Stomach (tissue), 9 donors: ENCODE measurements around the gene PTPRG. TPM values are rescaled to one million over a fixed set of nuclear protein-coding genes. Genes with fewer than 3 reads are reported as not detected.

Experiments
- DNase-seq, 2 donors: peaks; one replicate each; pipeline versions ENCODE4 v3.0.0 to v3.0.0-alpha.2; 2013 to 2019
- H3K27ac ChIP-seq, 5 donors: fragments of 200-600 bp in 4 of 5; sonication (generic) in 4 of 5; one replicate each; pipeline ENCODE4 v1.5.1; 2013 to 2019; ENCODE audit warnings: mild to moderate bottlenecking in 1 of 5, moderate library complexity in 1 of 5
- H3K27me3 ChIP-seq, 3 donors: fragments of 200-600 bp; sonication (generic); one replicate each; pipeline ENCODE4 v1.5.1; 2017 to 2019; ENCODE audit warnings: mixed run types in 1 of 3
- H3K36me3 ChIP-seq, 4 donors: fragments of 200-600 bp; sonication (generic); 1 replicate in 3 of 4; 2 replicates in 1 of 4; pipeline ENCODE4 v1.5.1; 2016 to 2019
- H3K4me1 ChIP-seq, 4 donors: fragments of 200-600 bp; sonication (generic); one replicate each; pipeline ENCODE4 v1.5.1; 2016 to 2019
- H3K4me3 ChIP-seq, 4 donors: fragments of 200-600 bp; sonication (generic) in 3 of 4; one replicate each; pipeline ENCODE4 v1.5.1; 2016 to 2019; ENCODE audit warnings: mild to moderate bottlenecking in 1 of 4
- H3K9me3 ChIP-seq, 4 donors: fragments of 200-600 bp; sonication (generic); one replicate each; pipeline ENCODE4 v1.5.1; 2016 to 2019
- EP300 ChIP-seq: sonication (generic); formaldehyde crosslinking; IDR thresholded peaks from one replicate; pipeline ENCODE4 v1.6.1; 2017; ENCODE audit warnings: antibody characterized with exemption
- POLR2A ChIP-seq, 4 donors: fragments of 450-650 bp; IDR thresholded peaks; one replicate each; pipeline ENCODE4 v1.6.1; 2016; ENCODE audit warnings: antibody characterized with exemption in 4 of 4, control low read depth in 2 of 4, mild to moderate bottlenecking in 1 of 4, moderate library complexity in 1 of 4
- POLR2AphosphoS5 ChIP-seq, 3 donors: sonication (generic); formaldehyde crosslinking; IDR thresholded peaks; one replicate each; pipeline ENCODE4 v1.6.1; 2016; ENCODE audit warnings: antibody characterized with exemption in 3 of 3
- WGBS, 5 donors: extraction: QIAGEN DNeasy Blood & Tissue Kit in 3 of 5; methylation state at CpG; one replicate each; pipeline versions ENCODE4 v1.1.5 to v1.1.7; 2013 to 2018; 5-methylcytosine and 5-hydroxymethylcytosine counted together
- intact Hi-C: fragments of 100-400 bp; cut with DNase I; formaldehyde crosslinking; loops from one replicate; pipeline ENCODE4 v1.15.1; 2023; ENCODE audit warnings: low total_unique reads
- polyA plus RNA-seq, 3 donors: library from polyadenylated mRNA; stranded (reverse); fragments of 200-250 nt; gene quantifications; one replicate each; pipeline ENCODE4 v1.2.3, GENCODE V29; 2013
- total RNA-seq, 5 donors: library from RNA; depleted of rRNA; stranded (reverse); fragments of >200 nt; gene quantifications; one replicate each; pipeline versions ENCODE4 v1.1.0 to v1.2.3, GENCODE V29; 2014 to 2016
- TF ChIP-seq, protein P1 (sequence below), 7 experiments: fragments of 450-650 bp in 4 of 7; fragments of 200-600 bp in 3 of 7; sonication (generic) in 3 of 7; IDR thresholded peaks; one replicate each; pipeline ENCODE4 v1.5.1; 2016 to 2019; ENCODE audit warnings: antibody characterized with exemption in 7 of 7, control low read depth in 2 of 7, mild to moderate bottlenecking in 1 of 7
- donor health status: healthy with polysubstance abuse.
- donor health status: Bipolar disorder and iron deficiency.
- donor health status: healthy.

PTPRG gene
- total and polyA plus RNA-seq, 8 donors = 2.4 to 96.0 (median 22.0) TPM

DNA sequence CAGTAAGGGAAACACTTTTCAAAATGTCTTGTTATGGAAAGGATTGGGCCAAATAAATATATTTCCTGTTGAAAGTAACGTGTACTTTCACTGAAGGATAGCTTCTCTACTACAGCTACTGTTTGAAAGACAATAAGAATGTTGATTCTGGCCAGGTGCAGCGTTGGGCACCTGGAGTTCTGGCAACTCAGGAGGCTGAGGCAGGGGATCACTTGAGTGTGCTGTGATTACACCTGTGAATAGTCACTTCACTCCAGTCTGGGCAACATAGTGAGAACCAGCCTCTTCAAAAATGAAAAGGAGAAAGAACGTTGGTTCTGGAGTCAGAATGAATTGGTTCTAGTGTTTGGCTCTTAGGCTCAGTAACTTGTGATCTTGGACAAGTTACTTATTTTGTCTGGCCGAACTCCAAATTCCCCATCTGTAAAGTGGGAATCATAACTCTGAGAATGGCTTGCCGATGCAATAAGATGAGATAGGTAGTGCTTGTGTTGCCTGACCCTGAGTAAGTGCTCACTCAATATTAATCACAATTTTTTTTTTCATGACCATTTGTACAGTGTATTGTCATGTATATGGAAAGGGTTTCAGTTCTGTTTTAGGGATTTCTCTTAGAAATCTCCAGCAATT, 310.8 kb downstream of the PTPRG start:
- Histone ChIP-seq H3K9me3 (no peaks in the 10 kb centered on the region), H3K27ac (peak overlapping the region in 1 of 5 donors; percentile 20), H3K36me3 (no peaks in the 10 kb centered on the region), H3K27me3 (no peaks in the 10 kb centered on the region), H3K4me3 (no peak overlapping the region), H3K4me1 (peaks cover 0 to 39% (median 15%) of the 10 kb centered on the region in 4 donors)
- intact Hi-C loops = no loop called here
- DNase-seq = no peak
- 60 to 78% (median 64%) methylated on average over 5 of the region's 5 CpGs for WGBS, 5 donors
- TF ChIP-seq, protein P1, sequence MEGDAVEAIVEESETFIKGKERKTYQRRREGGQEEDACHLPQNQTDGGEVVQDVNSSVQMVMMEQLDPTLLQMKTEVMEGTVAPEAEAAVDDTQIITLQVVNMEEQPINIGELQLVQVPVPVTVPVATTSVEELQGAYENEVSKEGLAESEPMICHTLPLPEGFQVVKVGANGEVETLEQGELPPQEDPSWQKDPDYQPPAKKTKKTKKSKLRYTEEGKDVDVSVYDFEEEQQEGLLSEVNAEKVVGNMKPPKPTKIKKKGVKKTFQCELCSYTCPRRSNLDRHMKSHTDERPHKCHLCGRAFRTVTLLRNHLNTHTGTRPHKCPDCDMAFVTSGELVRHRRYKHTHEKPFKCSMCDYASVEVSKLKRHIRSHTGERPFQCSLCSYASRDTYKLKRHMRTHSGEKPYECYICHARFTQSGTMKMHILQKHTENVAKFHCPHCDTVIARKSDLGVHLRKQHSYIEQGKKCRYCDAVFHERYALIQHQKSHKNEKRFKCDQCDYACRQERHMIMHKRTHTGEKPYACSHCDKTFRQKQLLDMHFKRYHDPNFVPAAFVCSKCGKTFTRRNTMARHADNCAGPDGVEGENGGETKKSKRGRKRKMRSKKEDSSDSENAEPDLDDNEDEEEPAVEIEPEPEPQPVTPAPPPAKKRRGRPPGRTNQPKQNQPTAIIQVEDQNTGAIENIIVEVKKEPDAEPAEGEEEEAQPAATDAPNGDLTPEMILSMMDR (IDR thresholded peaks at IDR 0.05) = no peak
- TF ChIP-seq POLR2A (IDR thresholded peaks at IDR 0.05) = no peak
- TF ChIP-seq EP300 = no peak
- TF ChIP-seq POLR2AphosphoS5 (IDR thresholded peaks at IDR 0.05) = no peak

DNA sequence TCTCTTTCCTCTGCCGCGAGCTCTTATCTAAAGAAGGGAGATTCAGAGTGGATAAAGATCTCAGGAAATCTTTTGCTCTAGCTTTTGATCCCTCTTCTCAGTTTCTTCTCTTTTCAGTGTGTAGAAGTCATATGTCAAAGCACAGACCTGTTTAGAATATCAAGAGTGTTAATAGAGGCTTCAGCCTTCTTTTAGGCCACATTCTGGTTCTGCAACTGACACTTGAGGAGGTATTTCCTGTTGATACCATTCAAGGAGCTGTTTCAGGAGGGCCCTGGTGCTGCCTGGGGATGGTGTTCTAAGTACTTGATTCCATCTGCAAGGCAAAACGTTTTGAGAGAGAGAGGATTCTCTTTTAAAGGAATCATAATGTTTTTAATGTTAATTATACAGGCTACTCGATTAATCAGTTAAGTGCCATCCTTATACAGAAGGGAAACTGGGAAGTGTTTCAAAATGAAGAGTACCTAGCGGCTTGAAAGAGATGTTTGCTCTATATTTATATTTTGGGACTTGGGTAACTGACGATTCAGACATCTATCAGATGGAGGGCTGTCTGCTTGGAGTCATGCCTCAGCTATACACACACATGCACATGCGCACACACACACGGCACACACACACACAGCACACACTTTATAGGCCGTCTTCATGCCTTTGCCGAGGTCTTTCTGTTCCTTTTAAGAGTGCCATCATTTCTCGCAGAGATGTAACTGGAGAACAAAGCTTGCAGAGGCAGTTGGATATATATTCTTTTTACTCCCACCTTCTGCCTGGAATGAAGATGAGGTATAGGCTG, 313.9 kb downstream of the PTPRG start:
- peaks cover 0 to 49% (median 24%) of the 10 kb centered on the region in 4 donors for H3K4me1 ChIP-seq
- 79 to 82% (median 81%) methylated on average over 11 of the region's 11 CpGs for WGBS, 5 donors

DNA sequence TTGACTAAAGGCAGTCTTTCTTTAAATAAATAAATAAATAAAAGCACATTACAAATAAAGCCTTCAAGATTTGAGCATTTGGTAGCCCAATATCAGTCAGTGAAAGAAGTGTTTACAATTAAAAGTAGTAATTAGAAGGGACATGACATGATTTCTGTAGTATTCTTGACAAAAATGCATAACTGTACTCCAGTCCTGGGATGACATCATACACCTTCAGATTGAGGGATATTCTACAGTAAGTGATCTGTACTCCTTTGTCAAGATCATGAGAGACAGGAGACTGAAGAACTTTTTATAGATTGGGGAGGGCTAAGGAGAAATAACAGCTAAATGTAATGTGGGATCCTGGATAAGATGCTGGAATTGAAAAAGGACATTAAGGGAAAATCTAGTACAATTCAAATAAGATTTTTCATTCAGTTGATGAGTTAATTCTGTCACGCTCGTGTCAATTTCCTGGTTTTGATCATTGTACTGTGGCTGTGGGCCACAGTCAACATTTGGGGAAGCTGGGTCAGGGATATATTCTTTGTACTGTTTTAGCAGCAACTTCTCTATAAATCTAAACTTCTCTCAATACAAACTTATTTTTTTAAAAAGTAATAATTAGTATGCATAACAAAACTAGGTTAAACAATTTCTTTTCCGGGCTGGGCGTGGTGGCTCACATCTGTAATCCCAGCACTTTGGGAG, 314.8 kb downstream of the PTPRG start:
- intact Hi-C loops = no loop called here
- DNase-seq = no peak

More for the DNA sequence above, 313.9 kb downstream of the PTPRG start:
- Histone ChIP-seq H3K27me3 (no peaks in the 10 kb centered on the region), H3K9me3 (no peaks in the 10 kb centered on the region), H3K36me3 (no peaks in the 10 kb centered on the region), H3K4me3 (no peak overlapping the region), H3K27ac (peak overlapping the region in 1 of 5 donors; percentile 5)
- intact Hi-C loops = no loop called here
- TF ChIP-seq POLR2A (IDR thresholded peaks at IDR 0.05) = no peak
- TF ChIP-seq, protein P1 (IDR thresholded peaks at IDR 0.05) = no peak
- TF ChIP-seq EP300 = no peak
- no peak for TF ChIP-seq POLR2AphosphoS5 (IDR thresholded peaks at IDR 0.05)
- peak in 1 of 2 donors; percentile 17 for DNase-seq

More for the DNA sequence above, 314.8 kb downstream of the PTPRG start:
- no peaks in the 10 kb centered on the region for H3K36me3 ChIP-seq
- H3K4me3 ChIP-seq = no peak overlapping the region
- H3K27me3 ChIP-seq = no peaks in the 10 kb centered on the region
- 70 to 84% (median 79%) methylated on average over 4 of the region's 4 CpGs for WGBS, 5 donors
- peak overlapping the region in 1 of 5 donors; percentile 32 for H3K27ac ChIP-seq
- TF ChIP-seq POLR2AphosphoS5 (IDR thresholded peaks at IDR 0.05) (no peak), EP300 (no peak), POLR2A (IDR thresholded peaks at IDR 0.05) (no peak)
- TF ChIP-seq, protein P1 (IDR thresholded peaks at IDR 0.05) = no peak
- no peaks in the 10 kb centered on the region for H3K9me3 ChIP-seq
- peaks cover 0 to 49% (median 24%) of the 10 kb centered on the region in 4 donors for H3K4me1 ChIP-seq
